ENCODE measurements around the gene AP5M1.

DNA sequence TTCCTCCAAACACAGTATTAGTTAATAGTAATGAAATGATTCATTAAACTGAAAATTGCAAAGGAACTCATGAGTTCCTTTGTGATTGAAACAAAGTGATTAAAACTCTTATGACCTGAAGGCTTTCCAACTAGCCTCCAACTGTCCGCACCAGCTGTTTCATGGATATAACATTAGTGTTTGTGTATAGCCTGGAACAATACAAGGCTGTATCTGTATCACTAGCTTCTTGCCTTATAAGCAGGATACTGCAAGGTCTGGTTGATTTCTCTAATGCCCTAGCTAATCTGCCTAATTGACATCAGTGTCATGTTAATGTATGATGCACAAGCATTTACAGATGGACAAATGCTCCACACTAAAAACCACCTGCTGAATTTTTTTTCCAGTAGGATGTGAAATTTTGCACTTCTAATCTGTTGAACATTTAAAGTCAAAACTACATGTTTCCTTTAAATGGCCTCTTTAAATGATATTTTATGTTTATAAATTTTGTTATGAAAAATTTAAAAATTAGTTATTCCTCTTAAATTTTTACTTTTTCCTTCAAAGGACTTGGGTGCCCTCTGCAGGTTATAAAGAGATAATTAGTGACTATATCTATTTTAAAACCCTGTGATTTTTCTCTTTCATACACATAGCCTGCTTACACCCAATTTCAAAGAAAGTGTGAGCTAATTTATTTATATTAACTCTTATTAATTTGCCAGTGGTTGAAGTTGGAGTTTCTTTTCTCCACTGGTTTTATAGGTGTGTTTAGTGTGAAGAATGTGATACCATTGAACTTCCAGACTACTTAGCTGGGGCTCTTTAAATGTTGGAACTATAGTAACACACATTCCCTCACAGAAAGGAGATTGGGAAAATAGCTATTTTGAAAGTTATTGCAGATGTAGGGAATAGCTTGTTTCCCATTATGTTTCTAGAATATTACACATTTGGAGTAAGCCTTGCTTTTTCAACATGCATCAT is 25.4 kb downstream of the AP5M1 start:
- TF ChIP-seq, protein P1, sequence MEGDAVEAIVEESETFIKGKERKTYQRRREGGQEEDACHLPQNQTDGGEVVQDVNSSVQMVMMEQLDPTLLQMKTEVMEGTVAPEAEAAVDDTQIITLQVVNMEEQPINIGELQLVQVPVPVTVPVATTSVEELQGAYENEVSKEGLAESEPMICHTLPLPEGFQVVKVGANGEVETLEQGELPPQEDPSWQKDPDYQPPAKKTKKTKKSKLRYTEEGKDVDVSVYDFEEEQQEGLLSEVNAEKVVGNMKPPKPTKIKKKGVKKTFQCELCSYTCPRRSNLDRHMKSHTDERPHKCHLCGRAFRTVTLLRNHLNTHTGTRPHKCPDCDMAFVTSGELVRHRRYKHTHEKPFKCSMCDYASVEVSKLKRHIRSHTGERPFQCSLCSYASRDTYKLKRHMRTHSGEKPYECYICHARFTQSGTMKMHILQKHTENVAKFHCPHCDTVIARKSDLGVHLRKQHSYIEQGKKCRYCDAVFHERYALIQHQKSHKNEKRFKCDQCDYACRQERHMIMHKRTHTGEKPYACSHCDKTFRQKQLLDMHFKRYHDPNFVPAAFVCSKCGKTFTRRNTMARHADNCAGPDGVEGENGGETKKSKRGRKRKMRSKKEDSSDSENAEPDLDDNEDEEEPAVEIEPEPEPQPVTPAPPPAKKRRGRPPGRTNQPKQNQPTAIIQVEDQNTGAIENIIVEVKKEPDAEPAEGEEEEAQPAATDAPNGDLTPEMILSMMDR (conservative IDR thresholded peaks at IDR 0.05; ENCODE audit: low read depth, low read length), result peak; percentile 49
- no peak for TF ChIP-seq POLR2A (IDR thresholded peaks at IDR 0.05; ENCODE audit: low read depth, low read length)
- TF ChIP-seq CEBPB (IDR thresholded peaks at IDR 0.05; ENCODE audit: low read depth, low read length), result no peak
- no peak for TF ChIP-seq RFX5 (IDR thresholded peaks at IDR 0.05; ENCODE audit: low read depth, low read length)
- TF ChIP-seq ELK1 (IDR thresholded peaks at IDR 0.05; ENCODE audit: borderline replicate concordance, low read depth, low read length), result no peak
- TF ChIP-seq RAD21 (IDR thresholded peaks at IDR 0.05; ENCODE audit: low read length), result peak; percentile 41
